Prostate gland (tissue), 2 donors: ENCODE data around the gene CEACAM18.

ENCODE experiments used
- POLR2A ChIP-seq: fragments of 450-650 bp; IDR thresholded peaks from one replicate; pipeline ENCODE4 v1.6.1; 2016; ENCODE audit warnings: antibody characterized with exemption, mild to moderate bottlenecking
- POLR2AphosphoS5 ChIP-seq: sonication (generic); formaldehyde crosslinking; IDR thresholded peaks from one replicate; pipeline ENCODE4 v1.6.1; 2017; ENCODE audit warnings: antibody characterized with exemption
- TF ChIP-seq, protein P1 (sequence below), 4 experiments: fragments of 200-600 bp in 2 of 4; fragments of 450-650 bp in 2 of 4; sonication (generic) in 2 of 4; IDR thresholded peaks; 1 replicate in 3 of 4; 2 replicates in 1 of 4; pipeline ENCODE4 v1.5.1; 2016 to 2019; ENCODE audit warnings: antibody characterized with exemption in 4 of 4, mild to moderate bottlenecking in 2 of 4, moderate library complexity in 2 of 4

DNA sequence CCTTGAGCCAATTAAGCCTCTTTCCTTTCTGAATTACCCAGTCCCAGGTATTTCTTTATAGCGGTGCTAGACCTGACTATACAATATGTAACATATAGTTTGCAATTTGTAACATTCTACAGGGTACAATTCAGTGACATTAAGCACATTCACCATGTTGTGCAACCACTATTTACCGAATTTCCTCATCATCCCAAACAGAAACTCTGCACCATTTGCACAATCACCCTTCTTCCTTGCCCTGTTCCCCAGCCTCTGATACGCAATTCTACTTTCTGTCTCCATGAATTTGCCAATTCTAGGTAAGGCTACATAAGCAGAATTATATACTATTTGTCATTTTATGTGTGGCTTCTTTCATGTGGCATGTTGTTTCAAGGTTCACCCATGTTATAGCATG lies 47.2 kb upstream of the CEACAM18 start:
- no peak for TF ChIP-seq POLR2AphosphoS5
- TF ChIP-seq, protein P1, sequence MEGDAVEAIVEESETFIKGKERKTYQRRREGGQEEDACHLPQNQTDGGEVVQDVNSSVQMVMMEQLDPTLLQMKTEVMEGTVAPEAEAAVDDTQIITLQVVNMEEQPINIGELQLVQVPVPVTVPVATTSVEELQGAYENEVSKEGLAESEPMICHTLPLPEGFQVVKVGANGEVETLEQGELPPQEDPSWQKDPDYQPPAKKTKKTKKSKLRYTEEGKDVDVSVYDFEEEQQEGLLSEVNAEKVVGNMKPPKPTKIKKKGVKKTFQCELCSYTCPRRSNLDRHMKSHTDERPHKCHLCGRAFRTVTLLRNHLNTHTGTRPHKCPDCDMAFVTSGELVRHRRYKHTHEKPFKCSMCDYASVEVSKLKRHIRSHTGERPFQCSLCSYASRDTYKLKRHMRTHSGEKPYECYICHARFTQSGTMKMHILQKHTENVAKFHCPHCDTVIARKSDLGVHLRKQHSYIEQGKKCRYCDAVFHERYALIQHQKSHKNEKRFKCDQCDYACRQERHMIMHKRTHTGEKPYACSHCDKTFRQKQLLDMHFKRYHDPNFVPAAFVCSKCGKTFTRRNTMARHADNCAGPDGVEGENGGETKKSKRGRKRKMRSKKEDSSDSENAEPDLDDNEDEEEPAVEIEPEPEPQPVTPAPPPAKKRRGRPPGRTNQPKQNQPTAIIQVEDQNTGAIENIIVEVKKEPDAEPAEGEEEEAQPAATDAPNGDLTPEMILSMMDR (IDR thresholded peaks at IDR 0.05), result no peak
- TF ChIP-seq POLR2A, result no peak
